Gastrocnemius medialis (tissue), 4 donors: ENCODE results near the gene ADPRHL1.

Experiments
- POLR2A ChIP-seq, 2 donors: fragments of 450-650 bp; IDR thresholded peaks; one replicate each; pipeline ENCODE4 v1.6.1; 2017; ENCODE audit warnings: antibody characterized with exemption in 2 of 2, mild to moderate bottlenecking in 2 of 2, moderate library complexity in 2 of 2
- TF ChIP-seq, protein P1 (sequence below), 5 experiments: fragments of 450-650 bp in 3 of 5; fragments of 200-600 bp in 2 of 5; sonication (generic) in 2 of 5; IDR thresholded peaks in 4 of 5; conservative IDR thresholded peaks in 1 of 5; 1 replicate in 4 of 5; 2 replicates in 1 of 5; pipeline ENCODE4 v1.5.1; 2016 to 2019; ENCODE audit warnings: antibody characterized with exemption in 5 of 5, mild to moderate bottlenecking in 3 of 5, moderate library complexity in 3 of 5

DNA sequence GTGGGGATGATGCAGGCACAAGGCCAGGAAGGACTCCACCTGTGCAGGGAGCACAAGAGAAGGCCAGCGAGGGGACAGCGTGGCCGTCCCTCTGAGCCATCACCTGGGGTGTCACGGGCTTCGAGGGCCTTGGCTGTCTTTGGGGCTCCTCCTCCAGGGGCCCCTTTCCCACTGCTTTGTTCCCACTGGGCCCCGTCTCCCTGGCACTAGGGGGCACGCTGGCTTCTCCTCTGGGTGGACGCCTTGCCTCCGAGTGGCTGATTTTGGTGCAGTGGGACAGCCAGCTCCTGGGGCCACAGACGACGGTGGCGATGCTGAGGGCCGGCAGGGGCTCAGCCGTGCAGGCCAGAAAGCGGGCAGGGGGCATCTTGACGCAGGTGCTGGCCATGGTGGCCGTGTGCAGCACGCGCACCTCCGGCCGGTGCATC, 46.2 kb downstream of the ADPRHL1 start:
- TF ChIP-seq POLR2A (IDR thresholded peaks at IDR 0.05), result no peak
- TF ChIP-seq, protein P1, sequence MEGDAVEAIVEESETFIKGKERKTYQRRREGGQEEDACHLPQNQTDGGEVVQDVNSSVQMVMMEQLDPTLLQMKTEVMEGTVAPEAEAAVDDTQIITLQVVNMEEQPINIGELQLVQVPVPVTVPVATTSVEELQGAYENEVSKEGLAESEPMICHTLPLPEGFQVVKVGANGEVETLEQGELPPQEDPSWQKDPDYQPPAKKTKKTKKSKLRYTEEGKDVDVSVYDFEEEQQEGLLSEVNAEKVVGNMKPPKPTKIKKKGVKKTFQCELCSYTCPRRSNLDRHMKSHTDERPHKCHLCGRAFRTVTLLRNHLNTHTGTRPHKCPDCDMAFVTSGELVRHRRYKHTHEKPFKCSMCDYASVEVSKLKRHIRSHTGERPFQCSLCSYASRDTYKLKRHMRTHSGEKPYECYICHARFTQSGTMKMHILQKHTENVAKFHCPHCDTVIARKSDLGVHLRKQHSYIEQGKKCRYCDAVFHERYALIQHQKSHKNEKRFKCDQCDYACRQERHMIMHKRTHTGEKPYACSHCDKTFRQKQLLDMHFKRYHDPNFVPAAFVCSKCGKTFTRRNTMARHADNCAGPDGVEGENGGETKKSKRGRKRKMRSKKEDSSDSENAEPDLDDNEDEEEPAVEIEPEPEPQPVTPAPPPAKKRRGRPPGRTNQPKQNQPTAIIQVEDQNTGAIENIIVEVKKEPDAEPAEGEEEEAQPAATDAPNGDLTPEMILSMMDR (IDR thresholded peaks at IDR 0.05 in 4 of 5, conservative IDR thresholded peaks at IDR 0.05 in 1 of 5), result no peak
